H9 (cell line): ENCODE measurements around the gene ANKRD39. TPM values are rescaled to one million over a fixed set of nuclear protein-coding genes. Genes with fewer than 3 reads are reported as not detected.

Experiments used
- DNase-seq: peaks from one replicate; pipeline ENCODE4 v3.0.0-alpha.2; 2017
- H2AFZ ChIP-seq: one replicate; pipeline ENCODE4 v1.6.1; 2013; ENCODE audit warnings: mild to moderate bottlenecking, low read length, control low read depth, moderate library complexity
- H2AK5ac ChIP-seq: 2 replicates; pipeline ENCODE4 v1.6.1; 2013; ENCODE audit warnings: low read length, control low read depth, mixed read lengths; ENCODE audit not compliant: insufficient read length
- H2BK120ac ChIP-seq: one replicate; pipeline ENCODE4 v1.6.1; 2013; ENCODE audit warnings: low read depth, mild to moderate bottlenecking, low read length, control low read depth, inconsistent platforms; ENCODE audit not compliant: poor library complexity, severe bottlenecking
- H2BK12ac ChIP-seq: 2 replicates; pipeline ENCODE4 v1.6.1; 2013; ENCODE audit warnings: low read length, control low read depth, mixed read lengths, low read depth; ENCODE audit not compliant: insufficient read length
- H2BK15ac ChIP-seq: 2 replicates; pipeline ENCODE4 v1.6.1; 2013; ENCODE audit warnings: low read depth, low read length, control low read depth
- H2BK20ac ChIP-seq: one replicate; pipeline ENCODE4 v1.6.1; 2013; ENCODE audit warnings: low read depth, mild to moderate bottlenecking, low read length, control low read depth, inconsistent platforms; ENCODE audit not compliant: poor library complexity, severe bottlenecking
- H2BK5ac ChIP-seq: 2 replicates; pipeline ENCODE4 v1.6.1; 2013; ENCODE audit warnings: low read length, control low read depth, mixed read lengths; ENCODE audit not compliant: insufficient read length
- H3K14ac ChIP-seq: 2 replicates; pipeline ENCODE4 v1.6.1; 2013; ENCODE audit warnings: low read length, control low read depth; ENCODE audit not compliant: insufficient read depth
- H3K18ac ChIP-seq: 2 replicates; pipeline ENCODE4 v1.6.1; 2013; ENCODE audit warnings: low read depth, mild to moderate bottlenecking, mixed read lengths, low read length, control low read depth; ENCODE audit not compliant: insufficient read length
- H3K23ac ChIP-seq: 2 replicates; pipeline ENCODE4 v1.6.1; 2013; ENCODE audit warnings: low read length, control low read depth, mixed read lengths, low read depth; ENCODE audit not compliant: insufficient read length
- H3K23me2 ChIP-seq: 2 replicates; pipeline ENCODE4 v1.6.1; 2013; ENCODE audit warnings: low read depth, mild to moderate bottlenecking, mixed read lengths, low read length, control low read depth; ENCODE audit not compliant: insufficient read length, poor library complexity, severe bottlenecking
- H3K27ac ChIP-seq: 2 replicates; pipeline ENCODE4 v1.5.1; 2013; ENCODE audit warnings: low read length, control low read depth, mixed read lengths, low read depth; ENCODE audit not compliant: insufficient read length
- H3K27me3 ChIP-seq: 2 replicates; pipeline ENCODE4 v1.6.1; 2013; ENCODE audit warnings: low read length, control low read depth, inconsistent platforms; ENCODE audit not compliant: insufficient read depth
- H3K4ac ChIP-seq: 2 replicates; pipeline ENCODE4 v1.6.1; 2013; ENCODE audit warnings: low read depth, mild to moderate bottlenecking, control low read depth, inconsistent platforms, low read length, moderate library complexity
- H3K4me1 ChIP-seq: 2 replicates; pipeline ENCODE4 v1.6.1; 2013; ENCODE audit warnings: low read length, control low read depth, inconsistent platforms; ENCODE audit not compliant: insufficient read depth
- H3K4me2 ChIP-seq: 2 replicates; pipeline ENCODE4 v1.6.1; 2013; ENCODE audit warnings: low read length, control low read depth, mixed read lengths; ENCODE audit not compliant: insufficient read length, insufficient read depth
- H3K56ac ChIP-seq: 2 replicates; pipeline ENCODE4 v1.6.1; 2013; ENCODE audit warnings: low read depth, mild to moderate bottlenecking, mixed read lengths, low read length, control low read depth; ENCODE audit not compliant: insufficient read length
- H3K79me1 ChIP-seq: 2 replicates; pipeline ENCODE4 v1.6.1; 2013; ENCODE audit warnings: low read depth, mild to moderate bottlenecking, moderate library complexity, low read length, control low read depth, inconsistent platforms; ENCODE audit not compliant: insufficient read depth, poor library complexity, severe bottlenecking
- H3K79me2 ChIP-seq: 2 replicates; pipeline ENCODE4 v1.6.1; 2013; ENCODE audit warnings: low read length, control low read depth, inconsistent platforms; ENCODE audit not compliant: insufficient read depth
- H3K9ac ChIP-seq: 2 replicates; pipeline ENCODE4 v1.6.1; 2013; ENCODE audit warnings: low read length, control low read depth, mixed read lengths; ENCODE audit not compliant: insufficient read length; ENCODE audit errors: extremely low read depth
- H3K9me3 ChIP-seq: one replicate; pipeline ENCODE4 v1.6.1; 2013; ENCODE audit warnings: low read depth, low read length, inconsistent platforms; ENCODE audit not compliant: control insufficient read depth
- H3T11ph ChIP-seq: one replicate; pipeline ENCODE4 v1.6.1; 2013; ENCODE audit warnings: mild to moderate bottlenecking, low read length, control low read depth, inconsistent platforms
- H4K20me1 ChIP-seq: one replicate; pipeline ENCODE4 v1.6.1; 2013; ENCODE audit not compliant: control insufficient read depth, insufficient read length, insufficient read depth
- H4K5ac ChIP-seq: 2 replicates; pipeline ENCODE4 v1.6.1; 2013; ENCODE audit warnings: low read depth, mild to moderate bottlenecking, mixed read lengths, low read length, control low read depth; ENCODE audit not compliant: insufficient read length
- H4K8ac ChIP-seq: replicated peaks from 2 replicates; pipeline ENCODE4 v1.6.1; 2013; ENCODE audit warnings: low read length, control low read depth, mixed read lengths, low read depth; ENCODE audit not compliant: insufficient read length
- H4K91ac ChIP-seq: 2 replicates; pipeline ENCODE4 v1.6.1; 2013; ENCODE audit warnings: low read depth, mild to moderate bottlenecking, moderate library complexity, mixed read lengths, low read length, control low read depth; ENCODE audit not compliant: insufficient read length
- H3K27ac Mint-ChIP-seq, 3 experiments: 2 replicates in 2 of 3; 3 replicates in 1 of 3; pipeline ENCODE4 v1.8.0; 2020 to 2021; ENCODE audit warnings: mixed read lengths in 3 of 3, mild to moderate bottlenecking in 1 of 3, moderate library complexity in 1 of 3
- H3K27me3 Mint-ChIP-seq: 2 replicates; pipeline ENCODE4 v1.8.0; 2021; ENCODE audit warnings: low read depth, mild to moderate bottlenecking, moderate library complexity, mixed read lengths
- H3K36me3 Mint-ChIP-seq, 3 experiments: 2 replicates in 2 of 3; 3 replicates in 1 of 3; pipeline ENCODE4 v1.8.0; 2020 to 2021; ENCODE audit warnings: low read depth in 3 of 3, mixed read lengths in 3 of 3; ENCODE audit not compliant: insufficient read depth in 1 of 3
- H3K4me1 Mint-ChIP-seq, 2 experiments: 2 replicates each; pipeline ENCODE4 v1.8.0; 2020; ENCODE audit warnings: mixed read lengths in 2 of 2
- H3K4me3 Mint-ChIP-seq, 2 experiments: 2 replicates in 1 of 2; 3 replicates in 1 of 2; pipeline ENCODE4 v1.8.0; 2020 to 2021; ENCODE audit warnings: mild to moderate bottlenecking in 2 of 2, mixed read lengths in 2 of 2, moderate library complexity in 1 of 2
- H3K9me3 Mint-ChIP-seq, 2 experiments: 2 replicates in 1 of 2; 3 replicates in 1 of 2; pipeline ENCODE4 v1.8.0; 2020; ENCODE audit warnings: mild to moderate bottlenecking in 2 of 2, mixed read lengths in 2 of 2, moderate library complexity in 1 of 2
- CTCF ChIP-seq: fragments of 200-600 bp; sonication (generic); conservative IDR thresholded peaks from 3 replicates; pipeline ENCODE4 v1.8.0; 2021; ENCODE audit warnings: antibody characterized with exemption, mild to moderate bottlenecking
- WGBS: extraction: QIAGEN DNeasy Blood & Tissue Kit; methylation state at CpG from one replicate; pipeline ENCODE4 v1.1.7; 2013; ENCODE audit warnings: missing lambda C conversion rate, low lambda C conversion rate, mixed read lengths; ENCODE audit not compliant: insufficient read length; ENCODE audit errors: extremely low coverage; 5-methylcytosine and 5-hydroxymethylcytosine counted together
- total RNA-seq: library from RNA; stranded (reverse); gene quantifications from 2 replicates; pipeline ENCODE4 v1.2.1, GENCODE V29; 2021

The ANKRD39 gene
- total RNA-seq, 1 experiment from 2014 or later = 13.0 TPM

DNA sequence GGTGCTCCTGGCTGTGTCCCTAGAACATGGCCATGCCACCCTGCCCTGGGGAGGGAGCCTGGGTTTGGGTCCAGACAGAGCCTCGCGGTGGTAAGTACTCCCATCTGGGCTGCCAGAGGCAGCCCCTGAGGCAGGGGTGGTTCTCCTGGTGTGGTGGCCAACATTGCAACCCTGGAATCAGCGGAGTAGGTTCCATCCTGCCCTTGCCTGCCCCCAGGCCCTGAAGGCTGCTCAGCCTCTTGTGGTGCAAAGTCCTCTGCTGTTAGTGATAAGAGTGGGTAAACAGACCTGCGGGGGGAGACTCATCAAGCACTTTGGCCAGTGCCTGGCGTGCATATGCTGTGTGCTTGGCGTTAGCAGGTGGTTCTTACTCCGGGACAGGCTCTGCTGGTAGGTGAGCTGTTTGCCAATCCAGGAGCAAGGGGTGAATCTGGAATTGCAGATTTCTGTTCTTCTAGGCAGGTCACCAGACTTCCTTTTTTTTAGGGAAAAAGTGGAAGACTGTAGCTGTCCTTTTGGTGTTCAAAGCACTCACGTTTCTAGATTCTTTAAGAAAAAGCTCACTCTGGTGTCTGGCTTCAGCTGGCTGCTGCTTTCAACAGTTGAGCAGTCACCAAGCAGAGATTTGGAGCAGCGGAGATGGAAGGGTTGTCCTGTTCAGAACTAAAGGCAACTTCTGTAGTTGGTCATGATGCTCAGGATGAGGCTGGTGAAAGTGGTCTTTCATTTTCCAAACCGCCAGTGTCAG is 38.5 kb downstream of the ANKRD39 start:
- peaks cover 3% of the 10 kb centered on the region; the same call in 1 of the 2 replicates for H3K4me1 ChIP-seq
- no peak overlapping the region for H2AFZ ChIP-seq
- H2BK12ac ChIP-seq = no peak overlapping the region
- no peak overlapping the region for H3K14ac ChIP-seq
- H3K4ac ChIP-seq = no peak overlapping the region
- H3K9me3 Mint-ChIP-seq = no peaks in the 10 kb centered on the region; a peak in 1 of 5 replicates
- H3K56ac ChIP-seq = no peak overlapping the region
- H2BK5ac ChIP-seq = no peak overlapping the region
- H3K27ac Mint-ChIP-seq = peak overlapping the region in 2 of 3 experiments; percentile 10 to 31; a peak in 1 of 7 replicates
- H3K27me3 ChIP-seq = no peaks in the 10 kb centered on the region
- no peak overlapping the region for H4K8ac ChIP-seq
- H4K5ac ChIP-seq = no peak overlapping the region
- peaks cover 5% of the 10 kb centered on the region for H3K79me1 ChIP-seq
- no peak overlapping the region for H3K18ac ChIP-seq
- no peak for TF ChIP-seq CTCF
- peaks cover 5% of the 10 kb centered on the region; the same call in 1 of the 2 replicates for H3K79me2 ChIP-seq
- no peak overlapping the region for H3T11ph ChIP-seq
- no peak overlapping the region for H3K27ac ChIP-seq
- no peak overlapping the region for H3K23ac ChIP-seq
- no peak overlapping the region for H2AK5ac ChIP-seq
- H3K23me2 ChIP-seq = peaks cover 7% of the 10 kb centered on the region
- H3K9me3 ChIP-seq = no peaks in the 10 kb centered on the region
- H3K9ac ChIP-seq = no peak overlapping the region
- peaks cover 1% of the 10 kb centered on the region; the same call in 1 of the 2 replicates for H3K27me3 Mint-ChIP-seq
- no peak overlapping the region for H4K91ac ChIP-seq
- no peak overlapping the region for H2BK20ac ChIP-seq
- no peak overlapping the region for H2BK15ac ChIP-seq
- H3K4me2 ChIP-seq = no peak overlapping the region
- H3K4me3 Mint-ChIP-seq = peak overlapping the region; percentile 78 to 88
- peaks cover 2% of the 10 kb centered on the region for H4K20me1 ChIP-seq
- DNase-seq = peak; percentile 47
- H3K4me1 Mint-ChIP-seq = peaks cover 46 to 49% of the 10 kb centered on the region in 2 experiments
- H2BK120ac ChIP-seq = no peak overlapping the region
- H3K36me3 Mint-ChIP-seq = peaks cover 16 to 45% (median 39%) of the 10 kb centered on the region in 3 experiments
- WGBS = no CpG with 5 or more reads among the region's 10 CpGs
